Spleen (tissue), 7 donors: ENCODE data around the gene PDCD11.

Experiments
- CTCF ChIP-seq, 11 experiments: fragments of 200-600 bp in 7 of 11; fragments of 450-650 bp in 4 of 11; sonication (generic) in 4 of 11; IDR thresholded peaks in 8 of 11; conservative IDR thresholded peaks in 3 of 11; 1 replicate in 7 of 11; 2 replicates in 4 of 11; pipeline versions ENCODE4 v1.4.0 to v1.8.0; 2016 to 2021; ENCODE audit warnings: antibody characterized with exemption in 11 of 11, inconsistent platforms in 4 of 11, mild to moderate bottlenecking in 1 of 11
- POLR2A ChIP-seq, 3 donors: fragments of 450-650 bp; IDR thresholded peaks; one replicate each; pipeline ENCODE4 v1.5.1; 2017; ENCODE audit warnings: antibody characterized with exemption in 3 of 3, mild to moderate bottlenecking in 1 of 3
- POLR2AphosphoS5 ChIP-seq, 3 donors: sonication (generic); formaldehyde crosslinking; IDR thresholded peaks; one replicate each; pipeline ENCODE4 v1.5.1; 2017; ENCODE audit warnings: antibody characterized with exemption in 3 of 3
- donor health status: DM: no; HTN: no; CAD: no; lungs with moderate emphysema.
- donor health status: DM: no; HTN: no; CAD: no.
- donor health status: DM: no; HTN: no; CAD: no.

GRCh38 chr10:103413564-103413963, 17.1 kb downstream of the PDCD11 start:
- TF ChIP-seq POLR2A (IDR thresholded peaks at IDR 0.05) (no peak), CTCF (IDR thresholded peaks at IDR 0.05 in 8 of 11, conservative IDR thresholded peaks at IDR 0.05 in 3 of 11) (no peak), POLR2AphosphoS5 (IDR thresholded peaks at IDR 0.05) (no peak)
